Small intestine (tissue), 7 donors: ENCODE data around the gene SPAG16. TPM values are rescaled to one million over a fixed set of nuclear protein-coding genes. Genes with fewer than 3 reads are reported as not detected.
A peak's percentile ranks its signal among the peaks of the same experiment; 100 is the strongest.

Source experiments
- DNase-seq, 2 donors: peaks; one replicate each; pipeline versions ENCODE4 v3.0.0 to v3.0.0-alpha.2; 2013
- FAIRE-seq: peaks from 2 replicates; lab custom pipeline; 2012; peaks lifted over from hg19 to GRCh38; lab: Jason Lieb, UNC
- H3K27ac ChIP-seq, 3 donors: one replicate each; pipeline ENCODE4 v1.5.1; 2013; ENCODE audit warnings: low read length in 2 of 3, mild to moderate bottlenecking in 2 of 3, control low read depth in 1 of 3, inconsistent platforms in 1 of 3, low read depth in 1 of 3, moderate library complexity in 1 of 3
- H3K27me3 ChIP-seq, 3 donors: one replicate each; pipeline ENCODE4 v1.6.1; 2013; ENCODE audit warnings: low read length in 3 of 3, inconsistent platforms in 1 of 3; ENCODE audit not compliant: control insufficient read depth in 3 of 3, insufficient read depth in 3 of 3
- H3K36me3 ChIP-seq, 3 donors: one replicate each; pipeline ENCODE4 v1.6.1; 2013; ENCODE audit warnings: low read length in 3 of 3, inconsistent platforms in 1 of 3, low read depth in 1 of 3, mild to moderate bottlenecking in 1 of 3, moderate library complexity in 1 of 3; ENCODE audit not compliant: control insufficient read depth in 3 of 3, insufficient read depth in 2 of 3
- H3K4me1 ChIP-seq, 3 donors: one replicate each; pipeline ENCODE4 v1.6.1; 2013; ENCODE audit warnings: low read length in 2 of 3, inconsistent platforms in 1 of 3, low read depth in 1 of 3, mild to moderate bottlenecking in 1 of 3, moderate library complexity in 1 of 3; ENCODE audit not compliant: control insufficient read depth in 3 of 3, insufficient read depth in 2 of 3
- H3K4me3 ChIP-seq, 3 donors: one replicate each; pipeline ENCODE4 v1.5.1; 2013; ENCODE audit warnings: low read length in 3 of 3, control low read depth in 1 of 3, inconsistent platforms in 1 of 3, low read depth in 1 of 3, mild to moderate bottlenecking in 1 of 3, moderate library complexity in 1 of 3
- H3K9me3 ChIP-seq, 2 donors: one replicate each; pipeline ENCODE4 v1.6.1; 2013; ENCODE audit warnings: low read depth in 1 of 2, low read length in 1 of 2; ENCODE audit not compliant: control insufficient read depth in 2 of 2, insufficient read depth in 1 of 2
- WGBS, 3 donors: extraction: QIAGEN DNeasy Blood & Tissue Kit; methylation state at CpG; one replicate each; pipeline ENCODE4 v1.1.7; 2013; 5-methylcytosine and 5-hydroxymethylcytosine counted together
- polyA plus RNA-seq, 4 donors: library from polyadenylated mRNA; stranded (reverse) in 3 of 4; unstranded in 1 of 4; fragments of 200-250 nt in 3 of 4; fragments of 120-200 nt in 1 of 4; gene quantifications; one replicate each; pipeline versions ENCODE4 v1.2.1 to v1.2.3, GENCODE V29; 2013
- donor health status: healthy with polysubstance abuse.
- donor health status: control.
- donor health status: control.
- donor health status: Bipolar disorder and iron deficiency.
- donor health status: healthy.

The SPAG16 gene
- polyA plus RNA-seq, 4 donors: 15.4 to 52.5 (median 18.9) TPM

DNA sequence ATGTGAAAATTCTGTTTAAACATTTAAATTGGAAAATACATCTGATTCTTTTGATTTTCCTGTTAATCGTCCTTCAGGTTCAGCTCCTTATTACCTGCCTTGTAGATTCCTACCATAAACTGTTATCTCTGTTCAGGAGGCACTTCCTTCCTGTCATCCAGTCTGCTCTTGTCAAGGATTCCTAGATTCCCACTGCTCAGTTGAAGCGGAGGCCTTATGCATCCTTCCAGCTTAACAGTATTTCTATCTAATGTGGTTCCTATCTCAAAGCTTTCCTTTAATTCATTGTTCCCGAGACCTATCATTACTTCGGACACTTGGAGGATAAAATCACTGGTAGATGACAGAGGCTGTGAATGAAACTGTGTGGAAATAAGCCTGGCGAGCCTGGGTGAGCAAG, 12.0 kb downstream of the SPAG16 start:
- Histone ChIP-seq H3K4me3 (no peak overlapping the region), H3K27ac (no peak overlapping the region), H3K9me3 (no peaks in the 10 kb centered on the region), H3K4me1 (no peaks in the 10 kb centered on the region), H3K36me3 (peaks cover 0 to 4% (median 0%) of the 10 kb centered on the region in 3 donors), H3K27me3 (no peaks in the 10 kb centered on the region)
- WGBS, 3 donors: 91 to 93% (median 92%) methylated on average over 5 of the region's 5 CpGs
- no peak for DNase-seq
- FAIRE-seq: no peak

DNA sequence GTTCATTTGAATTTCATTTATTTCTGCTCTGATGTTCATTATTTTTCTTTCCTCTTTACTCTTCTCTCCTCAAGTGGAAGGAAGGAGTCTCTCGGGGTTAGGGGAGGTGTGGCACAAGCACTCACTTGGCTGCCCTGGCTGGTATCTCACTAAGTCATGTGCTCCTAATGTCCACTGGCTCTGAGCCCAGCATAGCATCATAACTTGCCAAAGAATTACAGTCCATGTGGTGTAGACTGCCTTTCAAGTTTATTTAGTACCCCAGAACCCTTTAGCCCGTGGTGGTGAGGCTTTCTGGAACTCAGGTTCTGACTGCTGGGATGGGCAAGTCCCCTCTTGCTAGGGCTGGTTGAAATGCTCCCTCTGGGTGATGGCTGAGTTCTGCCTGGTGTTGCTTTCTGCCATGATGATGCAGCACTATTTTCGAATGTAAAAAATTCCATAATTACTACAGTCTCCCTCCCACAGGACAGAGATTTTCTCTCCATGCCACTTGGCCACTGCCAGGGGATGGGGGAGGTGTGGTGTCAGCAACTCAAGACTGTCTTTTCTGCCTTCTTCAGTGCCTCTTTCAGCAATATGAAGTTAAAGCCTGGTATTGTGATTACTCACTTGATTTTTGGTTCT, 22.2 kb downstream of the SPAG16 start:
- WGBS, 3 donors: 42 to 56% (median 51%) methylated on average over 3 of the region's 3 CpGs
- H3K27ac ChIP-seq: peak overlapping the region in 1 of 3 donors; percentile 70
- H3K9me3 ChIP-seq: peaks cover 0 to 10% of the 10 kb centered on the region in 2 donors
- FAIRE-seq (no peak), DNase-seq (peak; percentile 63 to 78)
- H3K4me3 ChIP-seq: no peak overlapping the region
- H3K27me3 ChIP-seq: no peaks in the 10 kb centered on the region
- H3K4me1 ChIP-seq: no peaks in the 10 kb centered on the region
- peaks cover 0 to 6% (median 2%) of the 10 kb centered on the region in 3 donors for H3K36me3 ChIP-seq

GRCh38 chr2:213315168-213315876, 31.1 kb downstream of the SPAG16 start:
- no peaks in the 10 kb centered on the region for H3K27me3 ChIP-seq
- FAIRE-seq: no peak
- H3K9me3 ChIP-seq: no peaks in the 10 kb centered on the region
- no peak overlapping the region for H3K27ac ChIP-seq
- no peak overlapping the region for H3K4me3 ChIP-seq
- no peaks in the 10 kb centered on the region for H3K36me3 ChIP-seq
- DNase-seq: no peak
- no peaks in the 10 kb centered on the region for H3K4me1 ChIP-seq
- 84 to 86% (median 86%) methylated on average over 6 of the region's 6 CpGs for WGBS, 3 donors

GRCh38 chr2:213316001-213316735, 31.9 kb downstream of the SPAG16 start:
- H3K27me3 ChIP-seq: no peaks in the 10 kb centered on the region
- H3K36me3 ChIP-seq: no peaks in the 10 kb centered on the region
- no peaks in the 10 kb centered on the region for H3K9me3 ChIP-seq
- no peak for DNase-seq
- no peak overlapping the region for H3K4me3 ChIP-seq
- H3K27ac ChIP-seq: no peak overlapping the region
- 85 to 88% (median 87%) methylated on average over 3 of the region's 3 CpGs for WGBS, 3 donors
- H3K4me1 ChIP-seq: no peaks in the 10 kb centered on the region
- FAIRE-seq: no peak

DNA sequence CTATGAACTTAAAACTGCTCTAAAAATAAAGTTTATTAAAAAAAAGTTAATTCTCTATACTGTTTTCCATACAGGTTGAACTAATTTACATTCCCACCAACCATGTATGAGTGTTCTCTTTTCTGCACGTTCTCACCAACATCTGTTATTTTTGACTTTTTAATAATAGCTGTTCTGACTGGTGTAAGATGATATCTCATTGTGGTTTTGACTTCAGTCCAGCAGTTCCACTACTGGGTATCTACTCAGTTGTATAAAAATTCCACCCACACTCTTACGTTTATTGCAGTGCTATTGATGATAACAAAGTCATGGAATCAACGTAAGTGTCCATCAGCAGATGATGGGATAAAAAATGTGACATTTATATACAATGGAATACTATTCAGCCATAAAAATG, 33.7 kb downstream of the SPAG16 start:
- FAIRE-seq (no peak), DNase-seq (no peak)
- Histone ChIP-seq H3K9me3 (no peaks in the 10 kb centered on the region), H3K27ac (no peak overlapping the region), H3K4me1 (no peaks in the 10 kb centered on the region), H3K4me3 (no peak overlapping the region), H3K36me3 (no peaks in the 10 kb centered on the region), H3K27me3 (no peaks in the 10 kb centered on the region)
- 46 to 72% (median 53%) methylated on average over 3 of the region's 3 CpGs for WGBS, 3 donors

- WGBS, 3 donors: 96 to 98% (median 97%) methylated on average over 2 of the region's 2 CpGs
- H3K36me3 ChIP-seq: no peaks in the 10 kb centered on the region
- FAIRE-seq (peak; percentile 19), DNase-seq (no peak)
- H3K27me3 ChIP-seq: no peaks in the 10 kb centered on the region
- H3K4me1 ChIP-seq: no peaks in the 10 kb centered on the region
- no peak overlapping the region for H3K27ac ChIP-seq
- H3K4me3 ChIP-seq: no peak overlapping the region
- no peaks in the 10 kb centered on the region for H3K9me3 ChIP-seq
Measured at GRCh38 chr2:213320604-213321003, 36.3 kb downstream of the SPAG16 start.

- H3K4me3 ChIP-seq: no peak overlapping the region
- H3K36me3 ChIP-seq: no peaks in the 10 kb centered on the region
- no peaks in the 10 kb centered on the region for H3K27me3 ChIP-seq
- WGBS, 3 donors: 89 to 97% (median 94%) methylated on average over 4 of the region's 4 CpGs
- no peak overlapping the region for H3K27ac ChIP-seq
- DNase-seq (no peak), FAIRE-seq (no peak)
- H3K4me1 ChIP-seq: no peaks in the 10 kb centered on the region
- peaks cover 0 to 22% of the 10 kb centered on the region in 2 donors for H3K9me3 ChIP-seq
Measured at GRCh38 chr2:213336253-213336770, 52.0 kb downstream of the SPAG16 start.

GRCh38 chr2:213353419-213353818, 69.2 kb downstream of the SPAG16 start:
- Histone ChIP-seq H3K27ac (no peak overlapping the region), H3K4me3 (no peak overlapping the region), H3K4me1 (no peaks in the 10 kb centered on the region), H3K27me3 (no peaks in the 10 kb centered on the region), H3K36me3 (no peaks in the 10 kb centered on the region), H3K9me3 (peaks cover 0 to 6% of the 10 kb centered on the region in 2 donors)
- FAIRE-seq (no peak), DNase-seq (no peak)
- WGBS, 3 donors: 73 to 82% (median 82%) methylated on average over 2 of the region's 2 CpGs
